B cell (primary cell): ENCODE measurements around the gene FHIP1B.

Experiments
- EZH2 ChIP-seq: IDR thresholded peaks from 2 replicates; pipeline ENCODE4 v1.6.1; 2012; ENCODE audit warnings: borderline replicate concordance, low read depth, mild to moderate bottlenecking, moderate library complexity, low read length; ENCODE audit not compliant: insufficient read depth, poor library complexity, severe bottlenecking
- TF ChIP-seq, protein P1 (sequence below): fragments of 200-600 bp; IDR thresholded peaks from one replicate; pipeline ENCODE4 v1.8.0; 2022; ENCODE audit warnings: antibody characterized with exemption, mild to moderate bottlenecking

DNA sequence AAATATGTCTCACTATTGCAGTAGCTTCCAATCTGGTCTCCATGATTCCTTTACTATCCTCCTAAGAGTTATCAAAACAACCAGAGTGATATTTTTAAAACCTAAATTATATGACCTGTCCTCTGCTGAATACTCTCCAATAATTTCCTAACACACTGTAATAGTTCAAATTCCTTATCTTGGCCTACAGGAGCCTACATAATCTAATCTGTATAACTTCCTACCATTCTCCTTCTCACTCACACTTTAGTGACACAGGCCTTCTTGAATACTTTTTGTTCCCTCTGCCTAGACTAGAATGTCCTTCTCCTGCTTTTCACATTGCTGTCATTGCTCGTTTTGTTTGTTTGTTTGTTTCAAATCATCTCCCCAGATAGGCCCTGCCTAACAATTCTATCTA lies 9.4 kb downstream of the FHIP1B start:
- TF ChIP-seq, protein P1, sequence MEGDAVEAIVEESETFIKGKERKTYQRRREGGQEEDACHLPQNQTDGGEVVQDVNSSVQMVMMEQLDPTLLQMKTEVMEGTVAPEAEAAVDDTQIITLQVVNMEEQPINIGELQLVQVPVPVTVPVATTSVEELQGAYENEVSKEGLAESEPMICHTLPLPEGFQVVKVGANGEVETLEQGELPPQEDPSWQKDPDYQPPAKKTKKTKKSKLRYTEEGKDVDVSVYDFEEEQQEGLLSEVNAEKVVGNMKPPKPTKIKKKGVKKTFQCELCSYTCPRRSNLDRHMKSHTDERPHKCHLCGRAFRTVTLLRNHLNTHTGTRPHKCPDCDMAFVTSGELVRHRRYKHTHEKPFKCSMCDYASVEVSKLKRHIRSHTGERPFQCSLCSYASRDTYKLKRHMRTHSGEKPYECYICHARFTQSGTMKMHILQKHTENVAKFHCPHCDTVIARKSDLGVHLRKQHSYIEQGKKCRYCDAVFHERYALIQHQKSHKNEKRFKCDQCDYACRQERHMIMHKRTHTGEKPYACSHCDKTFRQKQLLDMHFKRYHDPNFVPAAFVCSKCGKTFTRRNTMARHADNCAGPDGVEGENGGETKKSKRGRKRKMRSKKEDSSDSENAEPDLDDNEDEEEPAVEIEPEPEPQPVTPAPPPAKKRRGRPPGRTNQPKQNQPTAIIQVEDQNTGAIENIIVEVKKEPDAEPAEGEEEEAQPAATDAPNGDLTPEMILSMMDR, result no peak
- TF ChIP-seq EZH2, result no peak
